ENCODE results near the gene RTN4R.

The RTN4R gene

GRCh38 chr22:20251981-20252380, 16.1 kb downstream of the RTN4R start:
- peaks cover 24 to 27% of the 10 kb centered on the region in 2 experiments for H3K4me1 ChIP-seq (ENCODE audit: control insufficient read depth in 1 of 2, insufficient read depth in 1 of 2, low read depth in 1 of 2, low read length in 1 of 2)
- H3K9me3 ChIP-seq: no peaks in the 10 kb centered on the region
- no peaks in the 10 kb centered on the region for H3K27me3 ChIP-seq
- H3K27ac ChIP-seq: no peak overlapping the region
- H3K36me3 ChIP-seq: no peaks in the 10 kb centered on the region
- no peak for TF ChIP-seq CTCF (IDR thresholded peaks at IDR 0.05)
- H3K4me3 ChIP-seq (ENCODE audit: low read depth in 1 of 2, low read length in 1 of 2): no peak overlapping the region

GRCh38 chr22:20251491-20251890, 16.6 kb downstream of the RTN4R start:
- H3K27me3 ChIP-seq: no peaks in the 10 kb centered on the region
- no peak overlapping the region for H3K4me3 ChIP-seq (ENCODE audit: low read depth in 1 of 2, low read length in 1 of 2)
- H3K27ac ChIP-seq: no peak overlapping the region
- no peaks in the 10 kb centered on the region for H3K9me3 ChIP-seq
- H3K36me3 ChIP-seq: no peaks in the 10 kb centered on the region
- TF ChIP-seq CTCF (IDR thresholded peaks at IDR 0.05): no peak
- peaks cover 24 to 27% of the 10 kb centered on the region in 2 experiments for H3K4me1 ChIP-seq (ENCODE audit: control insufficient read depth in 1 of 2, insufficient read depth in 1 of 2, low read depth in 1 of 2, low read length in 1 of 2)

GRCh38 chr22:20249797-20250354, 18.2 kb downstream of the RTN4R start:
- Histone ChIP-seq H3K4me3 (ENCODE audit: low read depth in 1 of 2, low read length in 1 of 2) (no peak overlapping the region), H3K27me3 (no peaks in the 10 kb centered on the region), H3K4me1 (ENCODE audit: control insufficient read depth in 1 of 2, insufficient read depth in 1 of 2, low read depth in 1 of 2, low read length in 1 of 2) (peaks cover 18 to 20% of the 10 kb centered on the region in 2 experiments), H3K27ac (no peak overlapping the region), H3K36me3 (no peaks in the 10 kb centered on the region), H3K9me3 (no peaks in the 10 kb centered on the region)
- TF ChIP-seq CTCF (IDR thresholded peaks at IDR 0.05): no peak

- Histone ChIP-seq H3K9me3 (no peaks in the 10 kb centered on the region), H3K27me3 (no peaks in the 10 kb centered on the region), H3K27ac (no peak overlapping the region), H3K36me3 (no peaks in the 10 kb centered on the region), H3K4me3 (ENCODE audit: low read depth in 1 of 2, low read length in 1 of 2) (no peak overlapping the region), H3K4me1 (ENCODE audit: control insufficient read depth in 1 of 2, insufficient read depth in 1 of 2, low read depth in 1 of 2, low read length in 1 of 2) (peaks cover 9 to 15% of the 10 kb centered on the region in 2 experiments)
- TF ChIP-seq CTCF (IDR thresholded peaks at IDR 0.05): no peak
Observed at GRCh38 chr22:20248461-20248978, 19.6 kb downstream of the RTN4R start.

- Histone ChIP-seq H3K4me1 (ENCODE audit: control insufficient read depth in 1 of 2, insufficient read depth in 1 of 2, low read depth in 1 of 2, low read length in 1 of 2) (peaks cover 8 to 17% of the 10 kb centered on the region in 2 experiments), H3K4me3 (ENCODE audit: low read depth in 1 of 2, low read length in 1 of 2) (no peak overlapping the region), H3K27me3 (no peaks in the 10 kb centered on the region), H3K36me3 (no peaks in the 10 kb centered on the region), H3K27ac (no peak overlapping the region), H3K9me3 (no peaks in the 10 kb centered on the region)
- no peak for TF ChIP-seq CTCF (IDR thresholded peaks at IDR 0.05)
Observed at GRCh38 chr22:20247608-20248171, 20.4 kb downstream of the RTN4R start.

Measured in neutrophil (primary cell).